HS-27A (cell line): ENCODE measurements around the gene HBEGF.

Source experiments
- DNase-seq: peaks from one replicate; pipeline ENCODE4 v3.0.0-alpha.2; 2012; ENCODE audit warnings: low read depth, missing footprints

Gene HBEGF

GRCh38 chr5:140302786-140303639 is 43.4 kb downstream of the HBEGF start, which contains the start of gene PFDN1:
Gene PFDN1, minus strand, starts transcription at chr5:140303101. Its CDS starts 28 bp downstream, at chr5:140303073.
- no peak for DNase-seq

GRCh38 chr5:140301136-140301535 is 45.3 kb downstream of the HBEGF start:
- DNase-seq, result no peak

DNA sequence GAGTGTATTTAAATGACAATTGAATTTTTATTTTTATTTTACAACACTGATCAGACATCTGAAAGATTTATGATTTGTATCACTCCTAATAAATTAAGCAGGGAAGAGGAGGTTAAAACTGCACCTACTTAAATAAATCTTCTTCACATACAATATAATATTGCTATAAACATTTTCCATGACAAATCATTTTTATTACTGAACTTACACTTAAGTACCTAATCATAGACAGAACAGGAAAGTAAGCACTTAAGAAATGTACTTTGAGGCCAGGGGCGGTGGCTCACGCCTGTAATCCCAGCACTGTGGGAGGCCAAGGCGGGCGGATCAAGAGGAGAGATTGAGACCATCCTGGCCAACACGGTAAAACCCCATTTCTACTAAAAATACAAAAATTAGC is 47.3 kb downstream of the HBEGF start:
- DNase-seq, result no peak

DNA sequence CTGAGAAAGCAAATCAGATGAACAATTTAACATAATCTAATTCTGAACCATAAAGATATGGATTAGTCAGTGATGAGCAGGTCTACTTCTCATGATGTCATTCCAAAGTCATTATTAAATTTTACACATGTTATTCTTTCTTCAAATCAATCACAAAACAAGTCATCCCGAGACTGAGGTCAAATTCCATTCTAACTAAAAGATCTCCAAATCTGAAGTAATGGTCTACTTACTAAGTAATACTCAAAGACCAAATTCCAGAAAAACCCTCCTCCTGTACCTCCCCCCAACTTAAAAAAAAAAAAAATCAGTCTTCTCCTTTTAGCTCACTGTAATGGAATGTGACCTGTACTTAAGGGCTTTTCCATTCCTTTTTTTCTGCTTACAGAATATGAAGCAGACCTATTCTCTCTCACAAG is 48.2 kb downstream of the HBEGF start:
- no peak for DNase-seq

GRCh38 chr5:140297283-140297682 is 49.1 kb downstream of the HBEGF start:
- DNase-seq, result no peak

DNA sequence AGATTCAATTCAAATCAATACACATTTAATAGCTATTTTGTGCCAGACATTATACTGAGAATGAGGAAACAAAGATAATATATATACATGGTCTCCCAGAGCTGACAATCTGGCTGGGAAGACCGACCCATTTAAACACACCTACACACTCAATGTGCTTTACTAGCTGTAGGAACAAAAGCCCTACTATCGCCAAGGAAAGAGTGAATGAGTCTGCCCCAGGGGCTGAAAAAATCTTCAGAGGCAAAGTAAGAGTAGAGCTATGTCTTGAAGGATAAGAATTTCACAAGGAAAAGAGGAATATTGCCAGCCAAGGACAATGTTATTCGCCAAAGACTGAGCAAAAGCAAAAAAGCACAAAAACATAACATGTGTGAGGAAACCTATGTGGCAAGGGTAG is 50.1 kb downstream of the HBEGF start:
- no peak for DNase-seq

DNA sequence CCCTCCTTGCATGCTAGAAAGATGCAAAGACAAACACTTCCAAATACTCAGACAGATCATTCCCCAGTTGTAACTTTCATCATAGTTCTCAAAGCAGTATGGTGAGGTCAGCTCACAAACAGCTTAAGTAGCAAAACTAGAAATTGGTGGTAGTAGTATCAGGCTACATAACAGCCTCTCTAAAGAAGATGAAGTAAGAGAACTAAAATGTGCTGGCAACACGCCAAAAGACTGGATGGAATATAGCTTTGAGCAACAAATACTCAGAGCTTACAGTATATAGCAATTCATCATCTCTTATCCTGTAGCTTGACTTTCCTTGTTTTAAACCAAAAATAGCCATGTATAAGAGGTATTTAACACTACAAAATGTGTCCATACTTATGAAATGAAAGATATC is 51.0 kb downstream of the HBEGF start:
- peak; percentile 85 for DNase-seq

- no peak for DNase-seq
Measured at GRCh38 chr5:140294753-140295152, 51.6 kb downstream of the HBEGF start.

DNA sequence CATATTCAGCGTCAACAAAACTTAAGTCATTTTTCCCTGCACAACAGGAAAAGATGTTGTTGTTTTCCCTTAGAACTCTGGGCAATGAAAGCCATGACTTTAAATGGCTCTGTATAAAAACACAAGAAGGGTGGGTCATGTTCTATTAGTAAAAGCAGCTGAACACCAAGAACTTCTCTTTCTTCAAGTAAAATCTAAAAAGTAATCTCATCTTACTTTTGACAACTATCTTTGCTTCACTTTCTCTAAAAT is 52.6 kb downstream of the HBEGF start:
- no peak for DNase-seq

DNA sequence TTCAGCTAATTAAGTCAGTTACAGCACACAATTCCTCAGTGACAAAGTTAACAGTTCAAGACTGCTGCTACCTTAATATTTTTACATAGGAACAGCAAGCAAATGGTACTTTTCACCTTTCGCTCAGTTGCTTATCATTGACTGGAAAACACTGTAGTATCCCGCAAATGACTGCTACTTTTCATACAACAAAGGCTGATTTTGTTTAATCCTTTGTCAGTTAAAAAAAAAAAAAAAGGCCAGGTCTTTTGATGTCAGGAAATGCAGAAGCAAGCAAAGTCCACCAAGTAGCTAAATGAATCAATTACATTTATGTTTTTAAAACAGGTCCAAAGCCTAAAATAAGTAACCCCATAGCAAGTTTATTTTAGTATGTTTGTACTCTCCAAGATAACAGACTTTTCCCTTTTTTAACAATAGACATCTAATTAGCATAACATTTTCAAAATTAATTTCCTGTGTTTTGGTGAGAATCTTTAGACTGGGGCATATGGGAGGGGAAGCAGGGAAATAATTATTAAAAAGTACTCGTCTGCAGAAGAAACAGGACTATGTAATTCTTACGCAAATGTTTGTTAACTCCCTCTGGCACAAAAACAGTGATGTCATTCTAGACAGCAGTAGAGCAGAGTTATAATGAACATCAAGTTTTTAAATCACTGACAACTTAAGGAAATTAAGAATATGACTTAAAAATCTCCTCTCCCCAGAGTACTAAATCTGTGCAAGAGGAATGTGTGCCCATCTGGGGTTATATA is 53.1 kb downstream of the HBEGF start:
- no peak for DNase-seq

DNA sequence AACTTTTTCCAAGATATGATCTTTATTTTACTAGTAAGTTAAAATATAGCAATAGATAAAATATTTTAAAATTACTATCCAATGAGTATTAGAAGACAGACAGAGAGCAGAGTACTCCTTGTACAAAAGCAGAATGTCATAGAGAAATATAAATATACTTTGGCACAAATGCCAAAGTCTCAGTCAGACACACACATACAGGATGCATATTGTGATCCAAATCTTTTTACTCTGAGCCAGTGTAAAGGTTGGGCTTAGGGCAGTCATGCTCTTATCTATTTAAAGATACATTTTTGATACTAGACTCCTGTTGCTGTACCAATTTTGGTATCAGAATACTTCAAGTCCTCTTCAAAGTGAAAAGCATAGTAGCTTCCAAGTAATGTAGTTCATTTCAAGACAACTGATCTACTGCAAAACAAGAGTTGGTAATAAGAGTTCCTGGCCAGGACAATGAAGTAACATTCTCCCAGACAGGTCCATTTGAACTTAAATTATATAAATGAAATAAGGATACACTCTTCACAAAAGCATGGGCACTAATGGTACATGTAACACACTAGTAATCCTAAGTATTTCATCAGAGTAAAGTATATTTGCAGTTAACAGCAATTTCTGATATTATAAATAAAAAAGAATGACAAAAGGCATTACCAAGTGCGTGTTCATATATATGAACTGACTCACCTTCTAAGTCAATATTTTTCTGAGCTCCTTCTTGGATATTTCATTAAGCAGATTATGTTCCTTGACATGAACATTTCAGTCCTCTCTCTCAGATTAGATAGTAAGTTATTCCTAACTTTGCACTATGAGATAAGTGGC is 54.0 kb downstream of the HBEGF start:
- no peak for DNase-seq

DNA sequence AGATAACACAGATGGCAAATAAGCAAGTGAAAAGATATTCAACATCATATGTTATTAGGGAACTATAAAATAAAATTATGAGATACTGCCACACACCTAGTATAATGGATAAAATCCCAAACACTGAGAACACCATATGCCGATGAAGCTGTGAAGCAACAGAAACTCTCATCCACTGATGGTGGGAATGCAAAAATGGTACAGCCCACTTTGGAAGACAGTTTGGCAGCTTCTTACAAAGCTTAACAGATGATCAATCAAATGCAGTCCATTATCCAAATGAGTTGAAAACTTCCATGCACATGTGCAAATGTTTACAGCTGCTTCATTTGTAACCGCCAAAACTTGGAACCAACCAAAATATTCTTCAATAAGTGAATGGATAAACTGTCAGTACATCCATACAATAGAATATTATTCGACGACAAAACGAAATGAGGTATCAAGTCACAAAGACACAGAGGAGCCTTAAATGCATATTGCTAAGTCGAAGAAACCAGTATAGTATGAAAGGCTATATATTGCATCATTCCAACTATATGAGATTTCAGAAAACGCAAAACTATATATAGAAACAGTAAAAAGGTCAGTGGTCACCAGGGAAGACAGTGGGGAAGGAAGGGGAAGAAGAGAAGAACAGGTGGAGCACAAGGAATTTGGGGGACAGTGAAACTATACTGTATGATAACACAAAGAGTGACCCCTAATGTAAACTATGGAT is 58.4 kb downstream of the HBEGF start:
- DNase-seq, result no peak

DNA sequence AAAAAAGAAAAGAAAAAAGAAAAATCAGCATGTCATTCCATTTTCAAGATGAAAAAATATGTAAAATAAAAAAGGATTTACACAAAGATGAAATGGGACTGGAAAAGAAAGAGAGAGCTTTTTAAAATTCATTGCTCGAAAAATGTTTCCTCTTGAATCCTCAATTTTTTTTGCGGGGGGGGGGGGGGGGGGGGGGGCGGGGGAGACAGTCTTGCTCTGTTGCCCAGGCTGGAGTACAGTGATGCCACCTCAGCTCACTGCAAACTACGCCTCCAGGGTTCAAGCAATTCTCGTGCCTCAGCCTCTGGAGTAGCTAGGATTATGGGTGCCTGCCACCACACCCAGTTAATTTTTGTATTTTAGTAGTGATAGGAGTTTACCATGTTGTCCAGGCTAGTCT is 60.0 kb downstream of the HBEGF start:
- DNase-seq, result no peak

DNA sequence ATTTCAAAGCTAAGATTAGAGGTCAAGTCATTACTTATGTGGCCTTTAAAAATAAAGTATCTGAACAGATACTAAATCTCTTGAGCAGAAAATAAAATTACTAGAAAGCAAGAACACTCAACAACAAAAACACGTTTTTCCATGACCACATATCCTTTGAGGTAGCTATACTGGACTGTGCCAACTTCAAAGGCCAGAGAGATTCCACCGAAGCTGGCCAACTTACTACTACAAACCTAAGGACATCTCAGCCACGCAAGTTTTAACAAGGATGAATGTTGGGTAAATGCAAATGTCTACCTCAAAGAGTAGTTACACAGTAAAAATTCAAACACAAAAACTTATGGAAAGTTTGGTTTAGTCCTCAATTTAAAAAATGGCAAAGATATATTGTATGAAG is 62.4 kb downstream of the HBEGF start:
- DNase-seq, result no peak
